Measurements from ENCODE around the gene OSR1. TPM values are rescaled to one million over a fixed set of nuclear protein-coding genes. Genes with fewer than 3 reads are reported as not detected.

Gene OSR1
- total and polyA plus RNA-seq, 2 of the 4 experiments (the other 2 are of a cell fraction): 12.4 to 48.0 TPM

DNA sequence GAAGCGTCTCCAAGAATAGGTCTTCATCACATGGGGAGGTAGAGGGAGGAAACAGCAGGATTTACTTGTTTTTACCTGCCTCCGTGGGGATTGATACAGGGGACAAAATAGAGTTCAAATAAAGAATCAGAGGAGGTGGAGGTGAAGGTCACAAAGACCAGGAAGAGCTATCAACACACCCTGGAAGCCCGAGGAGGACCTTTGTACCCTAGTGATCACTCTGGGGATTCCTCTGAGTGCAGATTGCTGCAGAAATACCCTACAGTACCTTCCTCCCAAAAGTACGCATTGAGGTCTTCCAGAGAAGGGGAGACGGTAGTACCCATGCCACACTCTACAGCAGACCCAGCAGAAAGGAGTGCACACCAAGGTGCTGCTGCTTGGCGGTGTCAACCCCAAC, 44.9 kb downstream of the OSR1 start:
- no peak overlapping the region for H3K14ac ChIP-seq (replicated peaks; ENCODE audit: low read depth, low read length)

More for the DNA sequence above, 44.9 kb downstream of the OSR1 start:
- H3K27me3 ChIP-seq (ENCODE audit: control insufficient read depth, insufficient read depth, low read length): no peaks in the 10 kb centered on the region
- in situ Hi-C loops (cut with MboI; ENCODE audit: low sequenced_read_pairs) (no loop called here), intact Hi-C loops (cut with micrococcal nuclease) (no loop called here), dilution Hi-C loops (cut with HindIII; ENCODE audit: low sequenced_read_pairs, unreplicated experiment) (no loop called here)
- 85% methylated on average over 2 of the region's 6 CpGs; no CpG with 5 or more reads in 1 of the 2 experiments for WGBS, 2 experiments (ENCODE audit: extremely low coverage in 2 of 2, insufficient read length in 1 of 2)
- H4K8ac ChIP-seq (ENCODE audit: low read depth in 2 of 2, low read length in 2 of 2): no peak overlapping the region
- H3K79me1 ChIP-seq (ENCODE audit: low read depth in 1 of 2, low read length in 2 of 2): no peaks in the 10 kb centered on the region
- H3K9ac ChIP-seq (ENCODE audit: low read depth, low read length): no peak overlapping the region
- H2BK20ac ChIP-seq (ENCODE audit: low read depth, low read length): no peak overlapping the region; the same call in 1 of the 2 replicates
- H3K4me1 ChIP-seq (ENCODE audit: control insufficient read depth, insufficient read depth, low read length): peaks cover 2% of the 10 kb centered on the region; the same call in 1 of the 2 replicates
- H3K4me2 ChIP-seq (ENCODE audit: low read depth, low read length): no peak overlapping the region
- H2BK120ac ChIP-seq (ENCODE audit: low read depth, low read length): no peak overlapping the region
- no peak overlapping the region for H4K91ac ChIP-seq (ENCODE audit: insufficient read depth, low read depth, low read length)
- no TSS peak for BruUV-seq (replicated peaks)
- peak overlapping the region; percentile 35; the same call in 1 of the 2 replicates for H4K5ac ChIP-seq (ENCODE audit: low read depth, low read length)
- H3K9me1 ChIP-seq (ENCODE audit: insufficient read depth, low read length): no peaks in the 10 kb centered on the region
- H2BK5ac ChIP-seq (ENCODE audit: low read depth, low read length, poor library complexity, severe bottlenecking): no peak overlapping the region
- ChIA-PET POLR2A (ENCODE audit: unreplicated experiment) (no interaction called here), CTCF (interaction anchor here (0.7 kb wide), 1 partner anchor 9 kb away, joined by 3 read pairs; no protein-coding TSS in a partner anchor)
- H2BK15ac ChIP-seq (ENCODE audit: low read depth, low read length): no peak overlapping the region; the same call in 2 of the 3 replicates
- H2AK9ac ChIP-seq (replicated peaks; ENCODE audit: low read depth, low read length, poor library complexity): no peak overlapping the region
- no peak for DNase-seq
- H4K20me1 ChIP-seq (ENCODE audit: insufficient read depth, low read length): no peaks in the 10 kb centered on the region
- no peak overlapping the region for H3K56ac ChIP-seq (ENCODE audit: extremely low read depth, insufficient read depth, low read length)
- no peak overlapping the region for H2AK5ac ChIP-seq (ENCODE audit: low read depth, low read length)
- H2AFZ ChIP-seq (replicated peaks; ENCODE audit: low read length, poor library complexity): no peak overlapping the region
- no peaks in the 10 kb centered on the region for H3K36me3 ChIP-seq (ENCODE audit: control insufficient read depth, insufficient read depth, low read length)
- no peak overlapping the region for H3K18ac ChIP-seq (ENCODE audit: low read depth, low read length)
- H3K27ac ChIP-seq (ENCODE audit: insufficient read depth, low read length): no peak overlapping the region
- H3K4me3 ChIP-seq (ENCODE audit: insufficient read depth, low read depth, low read length): no peak overlapping the region
- no peak overlapping the region for H3K4ac ChIP-seq (ENCODE audit: low read depth, low read length)
- H3K9me3 ChIP-seq (ENCODE audit: control insufficient read depth, insufficient read depth, low read length): no peaks in the 10 kb centered on the region
- TF ChIP-seq RCOR1 (IDR thresholded peaks at IDR 0.05; ENCODE audit: insufficient replicate concordance, low read length): no peak
- TF ChIP-seq MAZ (IDR thresholded peaks at IDR 0.05; ENCODE audit: borderline replicate concordance, low read depth, low read length): no peak
- TF ChIP-seq, protein P1, sequence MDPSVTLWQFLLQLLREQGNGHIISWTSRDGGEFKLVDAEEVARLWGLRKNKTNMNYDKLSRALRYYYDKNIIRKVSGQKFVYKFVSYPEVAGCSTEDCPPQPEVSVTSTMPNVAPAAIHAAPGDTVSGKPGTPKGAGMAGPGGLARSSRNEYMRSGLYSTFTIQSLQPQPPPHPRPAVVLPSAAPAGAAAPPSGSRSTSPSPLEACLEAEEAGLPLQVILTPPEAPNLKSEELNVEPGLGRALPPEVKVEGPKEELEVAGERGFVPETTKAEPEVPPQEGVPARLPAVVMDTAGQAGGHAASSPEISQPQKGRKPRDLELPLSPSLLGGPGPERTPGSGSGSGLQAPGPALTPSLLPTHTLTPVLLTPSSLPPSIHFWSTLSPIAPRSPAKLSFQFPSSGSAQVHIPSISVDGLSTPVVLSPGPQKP (IDR thresholded peaks at IDR 0.05; ENCODE audit: borderline replicate concordance, low read depth, low read length): no peak
- TF ChIP-seq MAFK (IDR thresholded peaks at IDR 0.05; ENCODE audit: low read depth, low read length): no peak
- ATAC-seq (ENCODE audit: low read depth): no peak
- H3K23ac ChIP-seq (ENCODE audit: low read depth, low read length): no peak overlapping the region

Data from IMR-90 (cell line).